Measurements from ENCODE around the gene GAL3ST2.
"Not testable (repeated sequence)": the region's sequence is repeated elsewhere in the genome, so short reads cannot be mapped to it uniquely, and the experiment has no call there.

The GAL3ST2 gene

DNA sequence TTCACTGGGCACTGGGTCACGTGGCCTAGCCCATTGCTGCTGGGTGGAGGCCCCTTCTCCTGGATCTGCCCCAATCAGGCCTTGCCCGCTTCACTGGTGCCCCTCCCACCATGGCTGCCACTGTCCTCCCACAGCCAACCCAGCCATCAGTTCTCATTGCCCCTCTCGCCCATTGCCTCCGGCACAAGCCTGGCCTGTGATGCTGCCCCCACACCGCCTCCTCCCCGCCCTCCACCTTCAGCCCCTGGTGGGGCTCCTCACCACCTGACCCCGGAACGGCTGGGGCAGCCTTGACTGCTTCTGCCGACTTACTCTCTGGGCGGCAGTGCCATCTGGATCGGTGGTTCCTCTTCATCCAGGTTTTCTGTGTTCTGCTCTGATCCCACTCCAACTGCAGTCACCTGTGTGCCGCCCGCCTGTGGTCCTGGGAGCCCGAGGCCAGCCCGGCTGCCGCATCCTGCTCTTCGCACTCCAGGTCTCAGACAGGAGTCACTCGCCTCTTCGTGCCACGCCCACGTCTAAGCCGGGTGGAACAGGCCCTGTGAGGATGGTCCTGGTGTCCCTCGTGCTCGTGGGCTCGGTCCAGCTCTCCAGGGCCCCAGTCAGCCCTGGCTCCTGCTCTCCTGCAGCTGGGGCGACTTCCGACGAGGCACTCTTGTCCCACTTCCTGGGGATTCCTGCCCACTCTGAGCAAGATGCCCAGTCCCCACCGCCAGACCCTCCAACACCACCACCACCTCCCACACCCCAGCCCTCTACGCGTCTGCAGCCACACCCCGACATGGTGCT lies 28.0 kb upstream of the GAL3ST2 start:
- no peak for DNase-seq

DNA sequence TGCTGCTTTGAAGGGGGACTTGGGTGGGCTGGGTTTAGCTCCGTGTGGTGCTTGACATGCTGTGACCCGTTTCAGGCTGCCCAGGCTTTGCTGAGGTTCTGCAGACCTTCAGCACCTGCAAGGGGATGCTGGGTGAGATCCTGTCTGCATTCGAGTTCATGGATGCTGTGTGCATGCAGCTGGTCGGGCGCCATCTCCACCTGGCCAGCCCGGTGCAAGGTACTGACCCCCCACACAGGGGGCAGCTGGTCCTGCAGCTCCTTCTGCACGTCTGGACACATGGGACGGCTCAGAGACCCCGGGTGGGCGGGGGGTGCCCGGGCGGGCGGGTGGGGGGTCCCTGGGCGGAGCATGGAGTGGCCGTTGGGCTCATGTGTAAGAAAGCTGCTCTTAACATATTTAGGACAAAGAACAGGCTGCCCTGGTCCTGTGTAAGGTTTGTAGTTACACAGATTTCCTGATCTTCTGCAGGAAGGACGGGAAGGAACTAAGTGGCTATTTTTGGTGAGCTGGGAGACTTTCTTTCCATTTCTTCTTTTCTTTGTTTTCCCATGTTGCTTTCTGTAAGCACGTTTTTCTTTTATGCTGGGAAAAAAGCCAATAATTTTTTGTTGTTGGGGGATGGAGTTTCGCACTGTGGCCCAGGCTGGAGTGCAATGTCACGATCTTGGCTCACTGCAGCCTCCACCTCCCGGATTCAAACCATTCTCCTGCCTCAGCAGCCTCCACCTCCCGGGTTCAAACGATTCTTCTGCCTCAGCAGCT lies 26.4 kb upstream of the GAL3ST2 start:
- no peak for DNase-seq

DNA sequence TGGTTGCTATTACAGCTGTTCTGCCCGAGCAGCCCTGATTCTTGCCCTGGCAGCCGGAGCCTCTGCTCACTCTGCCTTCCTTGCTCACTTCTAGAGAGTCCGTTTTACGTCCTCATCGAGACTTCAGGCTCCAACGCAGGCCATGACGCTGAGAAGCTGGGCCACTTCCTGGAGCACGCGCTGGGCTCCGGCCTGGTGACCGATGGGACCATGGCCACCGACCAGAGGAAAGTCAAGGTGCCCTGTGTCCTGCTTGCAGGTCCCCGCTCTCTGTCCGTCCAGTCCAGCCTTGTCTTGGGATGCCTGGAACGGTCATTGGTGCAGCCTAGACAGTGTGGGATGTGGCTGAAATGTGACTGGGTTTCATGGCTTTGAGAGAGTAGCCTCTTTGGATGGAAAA lies 25.5 kb upstream of the GAL3ST2 start:
- no peak for DNase-seq

DNA sequence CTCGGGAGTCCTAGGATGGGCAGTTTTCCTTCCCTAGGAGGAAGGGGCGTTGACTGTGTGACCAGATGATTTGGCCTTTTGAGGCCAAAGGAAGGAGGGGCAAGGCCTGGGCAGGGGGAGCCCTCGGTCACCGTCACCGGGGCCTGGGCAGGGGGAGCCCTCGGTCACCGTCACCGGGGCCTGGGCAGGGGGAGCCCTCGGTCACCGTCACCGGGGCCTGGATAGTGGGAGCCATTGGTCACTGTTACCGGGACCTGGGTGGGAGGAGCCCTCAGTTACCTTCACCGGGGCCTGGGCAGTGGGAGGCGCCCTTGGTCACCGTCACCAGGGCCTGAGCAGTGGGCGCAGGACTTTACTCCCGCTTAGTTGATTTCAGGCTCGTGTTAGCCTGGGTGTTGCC lies 24.8 kb upstream of the GAL3ST2 start:
- no peak for DNase-seq

DNA sequence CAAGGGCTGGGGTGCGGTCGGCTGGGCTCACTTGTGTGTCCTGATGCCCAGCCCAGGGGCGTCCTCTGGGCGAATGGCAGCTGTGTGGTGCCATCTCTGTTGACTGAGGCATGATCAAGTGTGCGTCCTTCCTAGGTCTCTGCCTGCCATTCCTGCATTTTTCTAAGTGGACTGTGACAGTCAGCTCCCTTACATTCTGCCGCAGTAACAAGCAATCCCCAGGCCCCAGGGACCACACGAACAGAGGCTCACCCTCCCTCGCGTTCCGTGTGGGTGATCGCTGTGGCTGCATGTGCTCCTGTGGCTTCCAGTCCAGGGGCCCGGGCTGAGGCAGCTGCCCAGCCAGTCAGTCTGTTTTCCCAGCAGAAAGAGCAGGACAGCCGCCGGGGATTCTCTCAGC lies 24.4 kb upstream of the GAL3ST2 start:
- no peak for DNase-seq

DNA sequence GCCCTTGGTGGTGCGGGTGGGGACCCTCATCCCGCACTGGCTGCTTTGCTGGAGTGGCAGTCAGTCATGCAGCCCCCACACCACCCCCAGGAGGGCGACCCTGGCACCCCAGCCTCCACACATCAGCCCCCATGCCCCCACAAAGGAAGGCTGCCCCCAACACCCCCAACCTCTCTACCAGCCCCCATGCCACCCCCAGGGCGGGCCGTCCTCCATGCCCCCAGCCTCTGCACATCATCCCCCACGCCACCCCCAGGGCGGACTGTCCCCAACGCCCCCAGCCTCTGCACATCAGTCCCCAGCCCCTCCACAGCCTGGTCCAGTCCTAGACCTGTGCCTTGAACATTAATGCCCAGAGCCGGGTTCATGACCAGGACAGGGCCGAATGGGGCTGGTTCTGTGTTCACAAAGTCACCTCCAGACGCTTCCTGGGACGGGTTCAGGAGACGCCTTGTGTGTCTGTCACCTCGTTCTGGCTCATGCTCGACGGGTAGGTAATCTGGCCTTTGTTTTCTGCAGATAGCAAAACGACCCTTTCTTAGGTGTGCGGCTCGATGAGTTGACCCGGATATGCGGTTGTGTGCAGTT lies 23.8 kb upstream of the GAL3ST2 start:
- DNase-seq: no peak

DNA sequence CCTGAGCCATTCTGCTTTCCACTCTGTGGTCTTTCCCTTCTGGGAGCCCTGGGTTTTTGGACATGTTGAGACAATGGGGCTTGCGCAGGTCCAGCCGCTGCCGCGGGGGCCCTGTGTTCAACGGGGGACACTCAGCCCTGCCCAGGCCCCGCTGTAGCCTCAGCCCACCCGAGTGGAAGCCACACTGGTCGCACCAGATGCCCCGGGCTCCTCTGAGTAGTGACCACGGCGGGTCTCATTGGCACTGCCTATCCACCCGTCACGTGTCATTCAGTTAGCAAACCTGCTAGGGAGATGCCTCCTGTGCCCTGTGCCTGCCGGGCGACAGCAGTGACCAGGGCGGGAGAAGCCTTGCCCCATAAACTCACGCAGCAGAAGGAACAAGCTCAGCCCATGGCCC lies 23.1 kb upstream of the GAL3ST2 start:
- DNase-seq: no peak

DNA sequence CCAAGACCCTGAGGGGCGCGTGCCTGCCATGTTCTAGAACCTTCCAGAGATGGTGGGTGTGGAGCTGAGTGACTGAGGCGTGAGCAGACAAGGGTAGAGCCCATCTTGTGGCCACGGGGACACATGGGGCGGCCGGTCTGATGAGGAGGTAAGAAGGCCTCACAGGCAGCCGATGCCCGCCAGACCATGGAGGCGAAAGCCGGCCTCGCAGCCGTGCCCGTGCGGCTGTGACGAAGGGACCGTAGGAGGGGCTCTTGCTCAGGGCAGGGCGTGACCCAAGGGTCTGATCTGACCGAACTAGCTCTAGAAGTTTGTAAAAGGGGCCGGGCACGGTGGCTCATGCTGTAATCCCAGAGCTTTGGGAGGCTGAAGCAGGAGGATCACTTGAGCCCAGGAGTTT lies 22.6 kb upstream of the GAL3ST2 start:
- no peak for DNase-seq

DNA sequence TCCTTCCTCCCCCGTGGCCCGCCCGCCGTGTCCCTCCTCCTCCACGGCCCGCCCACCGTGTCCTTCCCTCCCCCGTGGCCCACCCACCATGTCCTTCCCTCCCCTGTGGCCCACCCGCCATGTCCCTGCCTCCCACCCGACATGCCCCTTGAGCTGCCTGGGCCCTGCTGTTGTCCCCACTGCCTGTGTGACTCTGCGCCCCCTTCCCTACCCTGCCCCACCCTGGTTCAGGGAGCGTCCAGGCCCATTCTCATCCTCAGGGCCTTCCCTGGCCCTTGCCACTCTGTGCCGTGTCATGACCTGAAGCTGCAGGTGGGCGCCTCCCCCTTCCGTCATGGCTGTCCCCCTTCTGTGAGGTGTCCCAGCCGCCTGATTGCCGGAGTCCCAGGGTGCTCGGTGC lies 21.5 kb upstream of the GAL3ST2 start:
- no peak for DNase-seq

DNA sequence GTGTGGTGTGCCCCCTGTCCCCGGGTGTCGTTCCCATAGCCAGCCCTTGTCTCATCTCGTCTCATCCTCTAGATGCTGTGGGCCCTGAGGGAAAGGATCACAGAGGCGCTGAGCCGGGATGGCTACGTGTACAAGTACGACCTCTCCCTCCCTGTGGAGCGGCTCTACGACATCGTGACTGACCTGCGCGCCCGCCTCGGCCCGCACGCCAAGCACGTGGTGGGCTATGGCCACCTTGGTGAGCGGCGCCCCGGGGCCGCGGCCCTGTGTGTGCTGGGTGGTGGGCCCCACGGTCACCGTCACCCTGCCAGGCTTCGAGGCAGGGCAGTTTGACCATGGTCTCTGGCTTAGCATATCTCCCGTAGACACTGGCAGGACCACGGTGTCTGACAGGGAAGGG lies 20.8 kb upstream of the GAL3ST2 start:
- DNase-seq: no peak

DNA sequence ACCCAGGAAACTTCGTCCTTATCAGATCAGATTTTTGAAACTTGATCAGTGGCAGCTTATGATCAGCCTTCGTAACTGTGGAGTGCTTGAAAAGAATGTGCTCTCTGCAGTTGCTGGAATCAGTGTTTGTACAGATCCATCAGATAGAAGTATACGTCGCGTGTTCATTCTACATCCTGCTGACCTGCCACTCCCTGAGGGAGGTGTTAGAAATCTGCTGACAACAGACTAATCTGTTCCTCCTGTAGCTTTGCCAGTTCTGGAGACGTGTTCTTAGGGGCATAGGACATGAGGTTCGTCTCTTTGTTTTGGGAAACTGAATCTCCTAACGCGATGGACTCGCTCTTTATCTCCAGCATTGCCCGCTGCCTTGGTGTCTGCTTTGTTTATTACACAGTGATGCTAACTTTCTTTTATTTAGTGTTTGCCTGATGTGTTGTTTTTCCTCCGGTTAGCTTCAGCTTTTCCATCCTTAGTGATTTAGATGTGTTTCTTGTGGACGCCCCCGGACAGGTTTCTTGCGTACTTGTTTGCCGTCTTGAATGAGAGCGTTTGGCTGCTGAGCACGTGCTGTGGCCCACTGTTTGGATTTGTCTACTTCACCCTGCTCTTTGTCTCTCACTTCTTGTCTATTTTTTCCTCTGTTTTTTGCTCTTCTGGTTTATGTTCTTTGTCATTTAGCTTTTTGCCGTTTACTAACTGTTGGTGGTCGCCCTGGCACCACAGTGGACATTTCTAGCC lies 17.4 kb upstream of the GAL3ST2 start:
- DNase-seq: no peak

DNA sequence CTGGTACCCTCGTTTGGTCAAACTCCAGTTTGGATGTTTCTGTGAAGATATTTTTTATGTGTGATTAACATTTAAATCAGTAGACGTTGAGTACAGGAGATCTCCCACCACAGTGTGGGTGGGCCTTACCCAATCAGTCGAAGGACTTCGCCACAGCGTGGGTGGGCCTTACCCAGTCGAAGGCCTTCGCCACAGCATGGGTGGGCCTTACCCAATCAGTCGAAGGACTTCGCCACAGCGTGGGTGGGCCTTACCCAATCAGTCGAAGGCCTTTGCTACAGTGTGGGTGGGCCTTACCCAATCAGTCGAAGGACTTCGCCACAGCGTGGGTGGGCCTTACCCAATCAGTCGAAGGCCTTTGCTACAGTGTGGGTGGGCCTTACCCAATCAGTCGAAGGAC lies 16.7 kb upstream of the GAL3ST2 start:
- DNase-seq: not testable (repeated sequence)

DNA sequence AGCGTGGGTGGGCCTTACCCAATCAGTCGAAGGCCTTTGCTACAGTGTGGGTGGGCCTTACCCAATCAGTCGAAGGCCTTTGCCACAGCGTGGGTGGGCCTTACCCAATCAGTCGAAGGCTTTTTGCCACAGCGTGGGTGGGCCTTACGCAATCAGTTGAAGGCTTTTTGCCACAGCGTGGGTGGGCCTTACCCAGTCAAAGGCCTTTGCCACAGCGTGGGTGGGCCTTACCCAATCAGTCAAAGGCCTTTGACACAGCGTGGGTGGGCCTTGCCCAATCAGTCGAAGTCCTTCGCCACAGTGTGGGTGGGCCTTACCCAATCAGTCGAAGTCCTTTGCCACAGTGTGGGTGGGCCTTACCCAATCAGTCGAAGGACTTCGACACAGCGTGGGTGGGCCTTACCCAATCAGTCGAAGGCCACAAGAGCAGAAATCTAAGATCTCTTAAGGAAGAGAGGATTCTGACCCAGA lies 16.3 kb upstream of the GAL3ST2 start:
- DNase-seq: no peak

DNA sequence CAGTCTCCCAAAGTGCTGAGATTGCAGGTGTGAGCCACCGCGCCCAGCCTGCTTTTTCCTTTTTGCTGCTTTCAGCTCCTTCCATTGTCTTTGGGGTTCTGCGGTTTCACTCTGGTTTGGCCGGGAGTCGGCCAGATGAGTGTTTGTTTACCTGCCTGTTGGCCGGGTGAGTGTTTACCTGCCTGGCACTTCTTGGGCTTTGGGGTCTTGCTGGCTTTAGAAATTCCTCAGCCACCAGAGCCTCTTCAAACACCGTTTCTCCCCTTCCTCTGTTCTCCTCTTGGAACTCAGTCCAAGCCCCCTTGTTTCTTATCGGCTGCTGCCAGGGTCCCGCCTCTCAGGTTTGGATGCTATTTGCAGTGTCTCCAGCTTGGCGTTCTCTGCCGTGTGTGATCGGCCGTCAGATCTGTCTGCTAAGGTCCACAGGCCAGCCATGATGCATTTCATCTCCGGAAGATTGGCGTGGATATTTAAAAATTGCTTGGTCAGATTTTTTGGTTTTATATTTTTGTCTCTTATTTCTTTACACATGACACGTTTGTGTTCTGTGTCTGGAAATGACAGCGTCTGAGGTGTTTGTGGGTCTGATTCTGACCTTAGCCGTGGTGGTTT lies 14.2 kb upstream of the GAL3ST2 start:
- no peak for DNase-seq

DNA sequence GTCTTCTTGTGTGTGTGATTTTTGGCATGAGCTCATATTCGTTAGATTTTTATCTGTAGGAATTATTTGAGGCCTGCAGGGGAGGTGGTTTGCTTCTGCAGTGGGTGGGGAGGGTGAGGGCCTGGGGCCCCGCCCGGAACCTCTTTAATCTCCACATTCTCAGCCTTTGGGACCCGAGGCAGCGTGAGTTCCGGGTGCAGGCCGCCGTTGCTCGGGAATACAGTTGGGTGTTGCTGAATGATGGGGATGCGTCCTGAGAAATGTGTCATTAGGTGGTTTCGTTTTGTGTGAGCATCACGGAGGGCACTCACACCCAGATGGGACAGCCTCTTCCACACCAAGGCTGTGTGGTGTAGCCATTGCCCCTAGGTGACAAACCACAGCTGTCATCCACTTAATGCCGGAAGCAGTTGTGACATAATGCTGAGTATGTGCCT lies 13.7 kb upstream of the GAL3ST2 start:
- DNase-seq: no peak

DNA sequence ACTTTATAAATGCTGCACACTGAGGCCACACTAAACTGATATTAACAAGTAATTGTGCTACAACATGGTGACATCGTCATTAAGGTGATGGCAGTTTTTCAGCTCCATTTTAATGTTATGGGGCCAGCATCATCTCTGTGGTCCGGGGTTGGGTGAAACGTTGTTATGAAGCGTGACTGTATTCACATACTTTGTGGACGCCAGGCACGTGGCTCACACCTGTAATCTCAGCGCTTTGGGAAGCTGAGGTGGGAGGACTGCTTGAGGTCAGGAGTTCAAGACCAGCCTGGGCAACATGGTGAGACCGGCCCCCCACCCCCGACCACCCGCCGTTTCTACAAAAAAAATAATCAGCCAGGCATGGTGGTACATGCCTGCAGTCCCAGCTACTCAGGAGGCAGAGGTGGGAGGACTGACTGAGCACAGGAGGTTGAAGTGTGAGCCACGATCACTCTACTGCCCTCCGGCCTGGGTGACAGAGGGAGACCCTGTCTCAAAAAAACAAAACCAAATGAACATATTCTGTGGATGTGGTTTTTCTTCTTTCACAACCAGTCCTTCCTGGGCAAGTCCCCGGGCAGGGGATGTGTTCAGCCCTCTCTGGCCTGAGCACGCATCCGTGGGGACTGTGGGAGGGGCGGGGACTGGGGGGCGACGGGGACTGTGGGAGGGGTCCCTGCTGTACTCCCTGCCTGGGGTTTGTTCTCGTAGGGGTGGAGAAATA lies 12.9 kb upstream of the GAL3ST2 start:
- DNase-seq: no peak

DNA sequence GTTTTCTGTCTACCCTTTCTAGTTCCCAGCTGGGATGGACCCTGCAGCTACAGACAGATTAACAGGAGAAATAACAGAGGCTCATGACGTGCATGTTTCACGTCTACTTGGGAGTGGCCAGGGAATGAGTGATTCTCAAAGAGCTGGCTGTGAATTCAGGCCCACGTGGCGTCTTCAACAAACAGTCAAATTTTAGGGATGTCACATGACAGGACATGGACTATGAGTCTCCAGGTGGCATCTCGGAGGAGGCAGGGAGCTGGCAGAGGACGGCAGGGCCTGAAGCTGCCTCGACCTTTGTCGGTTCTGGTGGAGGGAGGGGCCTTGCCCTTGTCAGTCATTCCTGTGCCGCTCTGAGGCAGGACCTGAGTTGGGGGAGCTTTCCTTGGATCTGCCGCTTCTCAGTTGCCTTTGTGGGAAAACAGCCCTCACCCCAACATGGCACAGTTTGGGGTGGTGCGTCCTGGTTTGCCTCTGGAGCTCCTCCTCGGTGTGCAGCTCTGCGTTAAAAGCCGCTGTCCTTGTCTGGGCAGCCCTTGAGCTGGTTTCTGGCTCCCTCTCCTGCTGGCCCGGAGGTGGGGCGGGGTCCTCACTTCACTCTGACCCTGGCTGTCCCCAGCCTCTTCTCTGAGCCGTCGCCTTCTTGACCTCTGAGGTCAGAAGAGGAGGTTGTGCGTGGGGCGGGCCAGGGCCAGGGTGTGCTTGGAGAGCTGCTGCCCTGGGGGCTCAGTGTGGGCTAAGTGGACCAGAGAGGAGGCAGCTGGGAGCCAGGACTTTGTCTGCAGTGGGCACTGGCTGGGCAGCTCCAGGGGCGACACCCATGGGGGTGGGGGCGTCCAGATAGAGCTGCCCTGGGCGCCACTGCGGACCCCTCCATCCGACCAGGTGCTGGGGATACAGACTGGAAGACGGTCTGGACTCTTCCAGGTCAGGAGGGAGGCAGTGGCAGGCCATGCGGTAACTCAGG lies 12.1 kb upstream of the GAL3ST2 start:
- no peak for DNase-seq

DNA sequence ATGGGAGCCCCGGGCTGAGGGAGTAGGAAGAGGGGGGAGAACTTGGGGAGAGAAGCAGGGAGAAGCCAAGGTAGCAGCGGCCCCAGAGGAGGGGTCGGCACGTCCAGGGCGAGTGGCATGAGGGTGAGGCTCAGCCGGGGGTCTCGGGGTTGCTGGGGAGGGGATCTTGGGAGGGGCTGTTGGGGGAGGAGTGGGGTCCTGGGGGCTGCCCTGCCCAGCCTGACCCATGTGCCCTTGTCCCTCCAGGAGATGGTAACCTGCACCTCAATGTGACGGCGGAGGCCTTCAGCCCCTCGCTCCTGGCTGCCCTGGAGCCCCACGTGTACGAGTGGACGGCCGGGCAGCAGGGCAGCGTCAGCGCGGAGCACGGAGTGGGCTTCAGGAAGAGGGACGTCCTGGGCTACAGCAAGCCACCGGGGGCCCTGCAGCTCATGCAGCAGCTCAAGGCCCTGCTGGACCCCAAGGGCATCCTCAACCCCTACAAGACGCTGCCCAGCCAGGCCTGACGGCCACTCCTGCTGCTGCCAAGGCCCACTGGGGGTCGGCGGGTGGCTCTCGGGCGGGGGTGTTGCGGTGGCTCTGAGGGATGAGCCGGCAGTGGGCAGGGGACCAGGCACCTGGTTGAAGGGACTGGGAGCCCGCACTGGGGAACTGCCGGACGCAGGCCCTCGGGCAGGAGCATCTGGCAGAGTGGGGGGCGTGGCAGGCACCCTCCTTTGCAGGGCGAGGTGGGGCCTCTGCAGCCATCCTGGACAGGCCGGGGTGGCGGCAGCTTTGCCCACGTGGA lies 9.0 kb upstream of the GAL3ST2 start:
- no peak for DNase-seq

DNA sequence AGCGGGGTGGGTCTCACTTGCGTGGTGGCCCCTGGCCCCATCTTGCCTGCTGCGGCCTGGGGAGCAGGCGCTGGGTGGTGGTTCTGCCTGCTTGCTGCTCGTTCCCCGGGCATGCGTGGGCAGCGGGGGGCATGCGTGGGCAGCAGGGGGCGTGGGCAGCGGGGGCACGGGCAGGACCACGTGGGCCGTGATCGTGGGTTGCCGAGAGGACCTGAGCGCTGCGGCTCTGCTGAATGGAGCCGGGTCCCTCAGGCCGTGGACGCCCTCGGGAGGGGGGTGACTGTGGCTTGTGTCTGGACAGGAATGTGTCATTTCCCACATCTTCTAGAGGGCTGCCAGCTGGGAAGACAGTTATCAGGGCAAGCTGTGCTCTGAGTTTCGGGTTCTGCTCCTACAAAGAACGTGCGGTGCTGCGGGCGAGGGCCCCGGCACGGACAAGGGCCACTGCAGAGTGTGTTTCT lies 8.3 kb upstream of the GAL3ST2 start:
- no peak for DNase-seq

DNA sequence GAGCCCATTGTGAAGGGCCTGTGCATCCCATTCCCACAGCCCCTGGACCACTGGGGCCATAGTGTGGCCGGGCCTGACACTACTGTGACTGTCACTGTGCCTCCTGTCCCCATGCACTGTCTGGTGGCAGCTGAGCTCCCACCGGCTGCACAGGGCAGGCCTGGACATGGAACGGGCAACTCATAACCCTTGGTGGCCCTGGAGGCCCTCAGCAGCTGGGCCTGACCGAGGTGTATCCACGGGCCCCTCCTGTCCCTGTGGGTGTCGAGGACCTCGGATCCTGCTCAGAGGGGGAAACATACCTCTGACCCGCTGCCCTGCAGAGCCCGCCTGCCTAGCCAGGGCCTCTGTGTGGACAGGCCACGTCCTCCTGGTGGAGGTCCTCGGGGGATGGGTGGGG lies 7.8 kb upstream of the GAL3ST2 start:
- no peak for DNase-seq

Measured in cerebellar nuclear complex (tissue), 1 donor.